Activated T-helper 9 cell treated with anti-CD3 and anti-CD28 coated beads, Interleukin-2, amount 50 U/mL, for 16 hours (primary cell): ENCODE measurements around the gene IL36A.

Source experiments
- DNase-seq: peaks from one replicate; pipeline ENCODE4 v3.0.0-alpha.2; 2020; ENCODE audit warnings: low read depth

Gene IL36A

GRCh38 chr2:113007250-113007649 is 2.0 kb downstream of the IL36A start:
- no peak for DNase-seq

GRCh38 chr2:113009622-113010021 is 4.4 kb downstream of the IL36A start:
- DNase-seq = no peak

GRCh38 chr2:113010088-113010487 is 4.8 kb downstream of the IL36A start:
- no peak for DNase-seq

GRCh38 chr2:113011108-113011507 is 5.8 kb downstream of the IL36A start:
- DNase-seq = no peak

- no peak for DNase-seq
Measured at GRCh38 chr2:113012436-113013335, 7.4 kb downstream of the IL36A start.

- no peak for DNase-seq
Measured at GRCh38 chr2:113013336-113013661, 8.0 kb downstream of the IL36A start.

- DNase-seq = no peak
Measured at GRCh38 chr2:113014067-113014466, 8.8 kb downstream of the IL36A start.

GRCh38 chr2:113015042-113015441 is 9.8 kb downstream of the IL36A start:
- no peak for DNase-seq

DNA sequence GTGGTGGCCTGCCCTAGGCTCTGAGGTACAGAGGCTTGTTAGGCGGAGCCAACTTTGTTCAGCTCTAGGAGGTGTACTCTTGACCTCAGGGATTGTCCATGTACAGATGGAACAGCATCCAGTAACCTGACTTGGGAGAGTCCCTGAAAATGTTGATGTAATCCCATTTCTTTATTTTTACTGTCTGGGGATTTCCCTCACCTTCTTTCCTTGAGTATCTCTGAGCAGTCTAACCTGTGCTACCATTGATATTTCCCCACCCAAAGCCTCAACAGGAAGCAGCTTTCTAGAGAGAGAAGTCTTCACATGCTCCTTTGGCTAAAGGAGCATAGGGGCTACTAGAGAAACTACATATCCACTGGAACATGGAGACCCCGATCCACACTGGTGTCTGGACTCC is 10.4 kb downstream of the IL36A start:
- DNase-seq = no peak

DNA sequence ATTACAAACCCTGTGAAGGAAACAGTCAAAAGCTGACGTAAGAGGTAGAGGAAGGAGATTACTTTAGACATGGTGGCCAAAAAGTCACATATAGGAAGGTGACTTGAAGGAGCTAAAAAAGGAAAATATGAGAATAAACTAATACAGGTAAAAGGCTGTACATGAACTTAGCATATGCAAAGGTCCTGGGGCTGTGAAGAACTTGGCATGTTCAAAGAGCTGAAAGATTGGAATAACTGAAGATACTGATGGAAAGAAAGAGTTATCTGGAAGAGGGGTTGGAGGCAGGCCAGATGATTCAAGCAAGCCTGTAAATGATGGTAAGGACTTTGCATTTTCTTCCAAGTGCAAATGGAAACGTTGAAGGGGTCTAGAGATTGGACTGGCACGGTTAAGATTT is 13.2 kb downstream of the IL36A start:
- no peak for DNase-seq

DNA sequence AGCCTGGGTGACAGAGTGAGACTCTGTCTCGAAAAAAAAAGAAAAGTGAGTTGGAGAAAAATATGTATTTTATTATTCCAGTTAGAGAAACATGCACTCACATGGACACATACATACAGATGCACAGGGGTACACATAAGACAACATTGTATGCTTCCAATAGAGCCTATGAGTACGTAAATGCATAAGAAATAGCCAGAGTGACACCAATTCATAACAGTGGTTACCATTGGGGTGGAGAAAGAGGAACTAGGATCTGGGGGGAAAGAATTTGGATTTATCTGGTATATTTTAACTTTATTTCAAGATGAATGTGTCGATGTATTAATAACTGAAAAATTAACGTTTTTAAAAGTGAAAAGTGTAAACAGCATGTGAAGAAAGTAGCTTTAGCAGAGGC is 16.1 kb downstream of the IL36A start:
- DNase-seq = no peak

GRCh38 chr2:113024764-113025163 is 19.5 kb downstream of the IL36A start:
- DNase-seq = no peak

DNA sequence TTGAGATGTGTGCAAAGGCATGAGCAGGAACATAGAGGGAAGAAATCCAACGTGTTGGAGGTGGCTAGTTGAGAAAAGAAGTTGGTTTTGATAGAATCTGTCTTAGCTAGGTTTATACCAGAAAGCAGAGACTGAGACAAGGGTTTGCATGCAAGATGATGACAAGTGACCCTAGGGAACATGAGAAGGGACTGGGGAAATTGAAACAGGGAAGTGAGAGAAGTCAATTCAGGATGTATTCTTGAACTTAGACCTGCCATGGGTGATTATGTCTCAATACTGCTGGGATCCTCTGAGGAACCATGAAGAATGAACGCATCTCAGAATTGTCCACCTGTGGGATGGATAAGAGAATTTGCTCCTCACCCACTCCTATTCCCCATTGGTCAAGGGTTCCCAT is 20.5 kb downstream of the IL36A start:
- DNase-seq = no peak

- DNase-seq = no peak
Measured at GRCh38 chr2:113027691-113028090, 22.4 kb downstream of the IL36A start.

GRCh38 chr2:113028112-113028511 is 22.9 kb downstream of the IL36A start:
- no peak for DNase-seq

GRCh38 chr2:113032737-113033136 is 27.5 kb downstream of the IL36A start:
- no peak for DNase-seq

DNA sequence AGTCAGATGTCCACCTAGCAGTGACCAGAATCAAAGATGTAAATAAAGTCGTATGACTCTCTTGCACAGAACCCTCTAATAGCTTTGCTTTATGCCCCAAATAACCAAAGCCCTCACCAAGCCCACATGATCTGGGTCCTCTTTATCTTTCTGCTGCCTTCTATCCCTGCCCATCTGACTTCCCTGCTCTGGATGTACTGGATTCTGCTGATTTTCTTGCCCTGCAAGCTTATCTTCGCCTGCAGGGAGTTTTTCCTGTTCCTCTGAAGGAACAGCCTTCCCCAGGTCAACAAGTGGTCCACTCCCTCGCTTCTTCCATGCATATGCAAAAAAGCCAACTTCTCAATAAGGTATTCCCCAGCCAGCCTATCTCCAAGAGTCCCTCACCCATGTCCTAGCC is 28.8 kb downstream of the IL36A start:
- no peak for DNase-seq

DNA sequence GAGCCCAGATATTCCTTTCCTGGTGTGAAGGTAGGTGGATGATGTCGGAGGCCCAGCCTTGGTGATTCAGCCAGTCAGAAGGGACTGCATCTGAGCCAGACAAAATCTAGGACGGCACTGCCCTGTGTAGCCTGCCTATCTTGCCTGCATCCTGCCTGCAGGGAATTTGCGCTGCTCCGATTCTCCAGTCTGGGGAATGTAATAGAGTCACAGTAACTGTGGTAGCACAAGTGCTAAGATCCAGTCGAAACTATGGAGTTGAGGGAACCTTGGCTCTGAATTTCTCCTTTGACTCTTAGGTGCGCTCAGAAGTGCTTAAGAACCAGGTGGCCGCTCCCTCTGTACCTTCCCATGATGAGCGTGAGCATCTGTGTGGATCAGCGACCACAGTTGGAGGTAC is 31.5 kb downstream of the IL36A start:
- no peak for DNase-seq

DNA sequence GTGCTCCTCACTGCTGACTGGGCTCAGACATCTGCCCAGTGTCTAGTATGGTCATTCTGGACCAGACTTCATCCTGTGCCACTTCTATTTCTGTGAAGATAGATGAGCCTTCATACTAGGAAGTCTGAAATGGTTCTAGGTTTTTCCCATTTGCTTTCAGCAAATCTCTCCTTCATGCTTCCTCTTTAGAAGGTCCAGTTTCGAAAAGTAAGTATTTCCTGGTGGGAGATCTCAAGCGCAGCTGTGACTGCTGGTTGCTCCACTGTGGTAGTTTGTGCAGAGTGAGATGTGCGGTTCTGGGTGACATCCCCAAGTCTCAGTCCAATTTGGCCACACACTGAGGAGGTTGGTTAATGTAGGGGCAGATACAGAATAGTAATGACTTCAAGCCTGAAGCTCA is 33.0 kb downstream of the IL36A start:
- DNase-seq = no peak

GRCh38 chr2:113039158-113039557 is 33.9 kb downstream of the IL36A start:
- no peak for DNase-seq

DNA sequence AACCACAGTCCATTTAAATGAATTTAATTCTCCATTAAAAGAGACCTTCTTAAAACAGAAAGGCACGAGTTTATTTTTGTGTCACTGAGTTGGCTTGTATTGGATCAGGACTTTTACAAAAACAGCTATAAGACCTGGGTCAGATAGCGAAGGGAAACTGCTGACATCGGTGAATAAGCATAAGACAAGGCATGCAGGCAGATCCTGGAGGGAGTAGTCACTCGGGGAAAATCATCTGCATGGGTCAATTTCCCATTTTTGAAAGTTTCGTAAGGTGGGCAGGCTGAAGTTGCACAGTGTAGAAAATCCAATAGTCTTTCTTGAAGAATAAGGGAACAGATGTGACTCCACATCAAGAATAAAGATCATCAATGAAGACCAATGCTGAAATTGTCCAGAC is 34.5 kb downstream of the IL36A start:
- DNase-seq = no peak

- DNase-seq = no peak
Measured at GRCh38 chr2:113041871-113042270, 36.6 kb downstream of the IL36A start.

- DNase-seq = no peak
Measured at GRCh38 chr2:113046465-113046864, 41.2 kb downstream of the IL36A start.
